ENCODE data around the gene TMEM117.

The TMEM117 gene

DNA sequence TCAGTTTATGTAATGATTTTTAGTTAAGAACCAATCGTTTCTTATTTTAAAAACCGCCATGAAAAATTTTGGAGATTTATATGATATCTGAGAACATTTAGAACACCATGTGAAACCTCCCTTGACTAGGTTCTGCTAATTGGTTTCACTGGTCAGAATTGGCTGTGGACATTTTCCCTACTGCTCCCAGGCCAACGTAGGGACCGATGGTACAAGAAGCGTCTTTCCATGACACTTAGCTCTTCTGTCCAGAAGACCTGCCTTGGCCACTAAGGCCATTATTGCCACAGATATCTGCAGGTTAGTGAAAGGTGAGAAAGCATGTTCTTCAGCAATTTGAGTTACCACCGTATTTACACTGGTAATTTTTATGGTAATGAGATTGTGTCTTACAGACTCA is 424.0 kb downstream of the TMEM117 start:
- in situ Hi-C loops (cut with HindIII; ENCODE audit: low sequenced_read_pairs): no loop called here

DNA sequence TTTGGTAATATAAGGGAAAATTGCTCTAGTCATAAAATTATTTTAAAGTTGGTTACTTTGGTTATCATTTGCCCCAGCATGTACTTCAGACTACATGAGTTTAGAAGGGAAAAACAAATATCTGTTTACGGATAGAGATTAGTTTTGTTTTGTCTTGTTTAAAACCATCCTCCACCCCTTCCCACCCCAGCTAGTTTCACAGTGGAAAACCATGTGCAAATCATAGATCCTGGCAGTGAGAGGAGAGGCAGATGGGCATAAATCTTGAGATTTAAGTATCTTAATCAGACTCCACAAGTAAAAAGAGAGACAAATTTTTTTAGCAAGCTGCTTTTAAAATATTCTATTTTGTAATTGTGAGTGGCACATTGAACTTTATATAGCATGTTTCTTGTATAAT is 424.7 kb downstream of the TMEM117 start:
- in situ Hi-C loops (cut with HindIII; ENCODE audit: low sequenced_read_pairs): no loop called here

DNA sequence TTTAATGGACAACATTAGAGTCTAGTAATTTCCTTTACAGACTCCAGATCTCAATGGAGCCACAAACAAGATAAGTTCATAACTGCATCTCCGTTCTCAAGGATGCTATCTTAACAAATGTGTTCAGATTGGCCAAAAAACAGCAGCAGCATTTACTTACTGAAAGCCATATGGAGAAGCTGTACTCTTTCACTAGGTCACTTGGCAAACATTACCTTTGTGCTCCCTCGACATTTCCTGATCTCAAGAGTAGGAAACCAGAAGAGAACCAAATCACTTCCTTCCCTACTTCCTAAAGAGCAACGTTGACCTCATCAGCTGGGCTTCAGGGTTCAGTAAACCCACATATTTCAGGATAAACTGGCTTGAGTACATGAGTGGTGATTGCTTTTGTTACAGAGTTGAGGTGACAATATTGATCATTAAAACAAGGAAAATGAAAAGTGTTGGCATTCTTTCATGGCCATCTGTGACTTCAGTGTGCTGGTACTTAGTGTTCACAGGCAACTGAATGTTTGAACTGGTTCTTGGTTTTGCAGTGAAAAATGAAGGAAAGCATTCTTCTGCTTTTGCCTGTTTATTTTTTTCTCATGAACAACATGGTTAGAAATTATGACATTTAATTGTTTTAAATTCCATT is 449.6 kb downstream of the TMEM117 start:
- in situ Hi-C loops (cut with HindIII; ENCODE audit: low sequenced_read_pairs): no loop called here

DNA sequence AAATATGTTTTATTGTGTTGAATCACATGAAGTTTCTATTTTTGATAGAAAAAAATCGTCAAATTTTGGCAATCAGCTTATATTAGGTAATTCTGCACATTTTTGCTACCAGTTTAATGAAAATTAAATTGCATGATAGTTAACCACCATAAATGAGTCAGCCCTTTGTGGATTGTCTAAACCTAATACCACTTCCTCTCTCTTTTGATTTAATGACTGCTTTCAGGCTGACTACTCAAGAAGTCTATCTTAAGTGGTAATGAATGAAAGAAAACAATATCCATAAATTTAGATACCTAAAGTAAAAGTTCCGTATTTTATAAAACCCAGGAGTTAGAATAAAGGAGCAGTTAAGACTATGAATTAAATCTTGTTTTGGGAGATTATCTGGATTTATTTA is 450.5 kb downstream of the TMEM117 start:
- in situ Hi-C loops (cut with HindIII; ENCODE audit: low sequenced_read_pairs): no loop called here

DNA sequence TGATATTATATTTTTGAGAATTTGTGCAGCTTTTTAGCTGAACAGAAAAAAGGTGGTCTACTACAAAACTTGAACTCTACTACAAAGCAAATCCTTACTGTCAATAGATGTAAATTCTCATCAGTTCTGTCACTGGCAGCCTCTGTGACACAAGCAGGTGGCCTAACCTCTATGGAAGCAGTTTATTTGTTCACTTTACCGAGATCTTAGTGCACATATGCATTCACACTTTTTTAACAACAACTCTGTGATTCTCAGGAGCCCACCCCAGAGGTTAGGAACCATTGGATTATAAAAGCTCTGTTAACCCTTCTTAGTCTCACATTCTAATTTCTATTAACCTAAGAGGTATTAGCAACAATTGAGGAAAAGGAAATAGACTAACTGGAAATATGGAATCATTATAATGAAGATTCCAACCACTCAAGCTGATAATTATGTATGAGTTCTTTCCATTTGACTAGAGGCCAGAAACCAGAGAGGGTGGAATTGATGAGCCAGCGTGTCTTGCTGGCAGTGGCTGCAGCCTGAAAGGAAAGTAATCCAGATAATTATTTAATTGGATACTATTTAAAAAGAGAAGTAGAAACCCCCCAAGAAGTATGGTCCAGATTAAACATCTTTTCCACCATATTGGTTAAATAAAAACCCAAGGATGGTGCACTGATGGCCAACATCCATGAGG is 451.1 kb downstream of the TMEM117 start:
- in situ Hi-C loops (cut with HindIII; ENCODE audit: low sequenced_read_pairs): no loop called here

DNA sequence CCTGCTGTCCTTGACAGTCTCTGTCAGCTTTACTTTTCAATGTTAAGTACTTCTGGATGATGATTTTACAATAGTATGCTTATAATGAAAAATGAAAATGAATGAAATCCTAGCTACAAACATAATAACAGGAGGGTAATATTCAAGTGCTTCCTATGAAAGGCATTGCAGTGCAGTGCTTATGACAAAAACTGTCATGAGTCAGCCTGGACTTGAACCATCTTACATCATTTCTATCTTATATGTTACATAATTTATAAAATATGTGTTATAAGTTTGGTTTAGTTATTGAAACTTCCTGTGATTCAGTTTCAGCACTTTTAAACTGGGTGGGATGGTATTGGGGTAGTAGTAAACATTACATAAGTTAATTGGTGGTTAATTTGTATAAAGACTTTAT is 451.7 kb downstream of the TMEM117 start:
- in situ Hi-C loops (cut with HindIII; ENCODE audit: low sequenced_read_pairs): no loop called here

DNA sequence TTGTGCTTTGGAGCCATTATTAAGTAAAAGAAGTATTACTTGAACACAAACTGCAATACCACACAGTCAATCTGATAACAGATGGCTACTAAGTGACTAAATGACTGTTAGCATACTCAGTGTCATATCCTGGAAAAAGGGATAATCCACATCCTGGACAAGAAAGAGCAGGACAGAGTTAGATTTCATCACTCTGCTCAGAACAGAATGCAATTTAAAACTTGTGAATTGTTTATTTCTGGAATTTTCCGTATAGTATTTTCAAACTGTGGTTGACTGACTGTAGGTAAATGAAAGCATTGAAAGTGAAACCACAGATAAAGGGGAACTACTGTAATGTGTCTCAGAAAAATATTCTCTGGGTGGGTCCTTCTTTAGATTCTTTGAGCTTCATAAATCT is 458.8 kb downstream of the TMEM117 start:
- in situ Hi-C loops (cut with HindIII; ENCODE audit: low sequenced_read_pairs): no loop called here

DNA sequence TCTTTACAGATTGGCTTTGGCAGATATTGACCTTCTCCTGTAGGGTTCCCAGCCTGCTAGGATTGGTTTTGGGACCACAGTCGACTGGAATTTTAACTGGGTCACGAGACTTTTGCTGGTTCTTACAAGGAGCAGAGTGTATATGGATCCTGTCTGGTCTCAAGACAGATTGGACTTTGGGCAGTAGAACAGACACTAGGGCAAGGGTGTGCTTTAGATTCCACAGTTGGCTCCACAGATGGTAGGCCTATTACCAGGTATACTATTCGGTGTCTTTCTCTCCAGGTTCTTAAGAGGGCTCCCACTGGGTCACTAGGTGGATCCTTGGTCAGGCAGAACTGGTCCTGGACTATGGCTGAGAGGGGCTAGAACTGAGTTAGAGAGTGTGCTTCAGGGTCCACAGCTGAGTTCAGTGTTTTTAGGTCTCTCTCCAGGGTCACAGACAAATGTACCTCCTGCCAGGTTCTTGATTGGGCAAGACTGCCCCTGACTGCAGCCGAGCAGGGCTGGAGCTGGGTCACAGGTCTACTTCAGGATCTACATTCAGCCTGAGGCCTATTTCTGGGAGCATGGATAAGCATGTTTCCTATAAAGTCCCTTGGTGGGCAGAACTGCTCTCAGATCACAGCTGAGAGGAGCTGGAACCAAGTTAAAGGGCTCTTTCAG is 460.2 kb downstream of the TMEM117 start:
- in situ Hi-C loops (cut with HindIII; ENCODE audit: low sequenced_read_pairs): no loop called here

DNA sequence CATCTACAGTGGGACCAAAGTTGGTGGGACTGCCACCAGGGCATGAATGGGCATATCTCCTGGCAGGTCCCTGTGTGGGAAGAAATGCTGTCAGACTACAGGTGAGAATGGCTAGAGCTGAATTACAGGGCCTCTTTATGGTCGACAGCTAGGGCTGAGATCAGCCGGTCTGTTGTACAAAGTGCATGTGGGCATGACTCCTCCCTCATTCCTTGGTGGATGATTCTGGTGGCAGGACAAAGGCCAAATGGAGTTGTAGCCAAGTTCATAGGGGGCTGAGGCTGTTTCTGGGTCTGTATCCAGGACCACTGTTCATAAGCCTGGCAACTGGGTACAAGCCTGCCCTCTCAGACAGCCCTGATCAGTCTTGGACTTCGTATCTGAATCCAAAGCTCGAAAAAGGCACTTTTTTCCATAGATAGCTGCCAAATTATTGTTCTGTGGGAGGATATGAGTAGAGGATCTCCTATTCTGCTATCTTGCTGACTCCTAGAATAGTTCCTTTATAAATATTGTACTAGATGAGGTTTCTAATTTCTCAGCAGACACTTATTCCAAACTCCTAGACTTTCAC is 460.8 kb downstream of the TMEM117 start:
- in situ Hi-C loops (cut with HindIII; ENCODE audit: low sequenced_read_pairs): no loop called here

DNA sequence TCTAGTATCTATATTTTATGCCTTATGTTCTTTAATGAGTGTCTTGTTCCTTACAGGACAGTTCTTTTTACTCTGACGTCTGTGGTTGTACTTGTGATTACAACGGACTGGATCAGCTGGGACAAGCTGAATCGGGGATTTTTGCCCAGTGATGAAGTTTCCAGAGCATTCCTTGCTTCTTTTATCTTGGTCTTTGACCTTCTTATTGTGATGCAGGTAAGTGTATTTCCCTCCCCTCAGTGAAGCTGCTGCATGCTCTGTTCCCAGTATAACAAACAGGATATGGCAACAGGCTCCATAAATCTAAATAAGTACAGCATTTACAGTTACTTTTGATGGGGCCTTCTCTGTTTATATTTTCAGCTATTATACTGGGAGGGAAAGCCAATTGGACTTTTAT is 463.6 kb downstream of the TMEM117 start:
- in situ Hi-C loops (cut with HindIII; ENCODE audit: low sequenced_read_pairs): no loop called here

DNA sequence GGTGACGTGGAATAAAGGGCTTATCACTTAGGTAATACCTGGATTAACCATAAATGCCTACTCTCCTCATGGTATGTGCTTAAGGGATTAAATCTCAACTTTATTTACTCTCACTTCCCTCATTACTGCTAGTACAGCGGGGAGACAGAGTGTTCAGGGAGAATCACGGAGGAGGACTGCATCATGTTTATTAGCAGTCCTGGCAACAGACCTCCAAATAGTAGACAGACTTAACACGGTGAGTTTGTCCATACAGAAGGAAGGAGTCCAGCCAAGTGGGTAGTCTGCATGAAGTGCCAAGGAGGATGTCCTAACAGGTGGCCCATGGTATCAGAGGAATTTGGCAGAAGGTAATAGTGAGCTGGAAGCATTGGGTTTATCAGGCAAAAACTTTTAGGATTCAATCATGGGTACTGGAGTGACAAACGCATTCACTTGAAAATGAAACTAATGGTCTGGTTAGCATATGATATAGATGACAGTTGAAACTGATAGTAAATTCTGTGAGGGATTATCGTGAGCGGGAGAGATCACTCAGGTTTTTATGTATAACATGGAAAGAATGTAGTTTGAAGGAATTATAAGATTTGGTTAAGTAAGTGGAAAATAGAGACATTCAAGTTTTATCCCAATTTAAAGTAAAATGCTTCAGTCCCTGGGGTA is 471.8 kb downstream of the TMEM117 start:
- in situ Hi-C loops (cut with HindIII; ENCODE audit: low sequenced_read_pairs): no loop called here

DNA sequence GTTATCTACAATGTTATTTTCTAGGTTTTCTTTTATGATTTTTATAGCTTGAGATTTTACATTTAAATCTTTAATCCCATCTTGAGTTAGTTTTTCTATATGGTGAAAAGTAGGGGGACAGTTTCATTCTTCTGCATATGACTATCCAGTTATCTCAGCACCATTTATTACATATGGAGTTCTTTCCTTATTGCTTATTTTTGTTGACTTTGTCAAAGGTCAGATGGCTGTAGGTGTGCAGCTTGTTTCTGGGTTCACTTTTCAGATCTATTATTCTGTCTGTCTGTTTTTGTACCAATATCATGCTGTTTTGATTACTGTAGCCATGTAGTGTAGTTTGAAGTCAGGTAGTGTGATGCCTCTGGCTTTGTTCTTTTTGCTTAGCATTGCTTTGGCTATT is 477.3 kb downstream of the TMEM117 start:
- in situ Hi-C loops (cut with HindIII; ENCODE audit: low sequenced_read_pairs): no loop called here

DNA sequence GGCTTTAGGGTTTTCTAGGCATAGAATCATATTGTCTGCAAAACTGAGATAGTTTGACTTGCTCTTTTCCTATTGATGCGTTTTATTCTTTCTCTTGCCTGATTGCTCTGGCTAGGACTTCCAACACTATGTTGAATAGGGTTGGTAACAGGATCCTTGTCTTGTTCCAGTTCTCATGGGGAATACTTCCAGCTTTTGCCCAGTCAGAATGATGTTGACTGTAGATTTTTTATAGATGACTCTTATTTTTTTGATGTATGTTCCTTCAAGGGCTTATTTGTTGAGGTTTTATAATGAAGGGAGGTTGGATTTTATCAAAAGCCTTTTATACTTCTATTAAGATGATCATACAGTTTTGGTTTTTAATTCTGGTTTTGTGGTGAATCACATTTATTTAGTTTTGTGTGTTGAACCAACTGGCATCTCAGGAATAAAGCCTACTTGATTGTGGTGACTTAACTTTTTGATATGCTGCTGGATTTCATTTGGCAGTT is 478.2 kb downstream of the TMEM117 start:
- in situ Hi-C loops (cut with HindIII; ENCODE audit: low sequenced_read_pairs): no loop called here

DNA sequence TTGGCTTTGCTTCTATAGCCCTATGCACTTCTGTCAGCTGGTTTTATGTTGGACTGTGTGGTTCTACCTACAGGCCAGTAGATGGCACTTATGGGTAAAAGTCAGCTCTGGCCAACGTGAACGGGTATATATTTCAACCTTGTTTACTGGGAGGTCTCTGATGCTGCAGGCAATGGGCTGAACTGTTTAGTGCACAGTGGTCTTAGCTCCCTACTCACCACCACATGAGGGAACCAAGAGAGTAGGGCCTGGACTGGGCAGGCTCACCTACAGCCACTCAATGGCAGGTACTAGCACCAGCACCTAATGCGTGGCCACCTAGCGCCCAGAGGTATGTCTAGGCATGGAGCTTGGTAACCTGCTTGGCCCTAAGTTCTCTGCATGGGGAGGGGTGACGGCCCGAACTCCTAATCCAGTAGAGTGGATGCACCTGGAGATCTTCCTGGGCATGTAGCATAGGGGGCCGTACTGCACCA is 481.8 kb downstream of the TMEM117 start:
- in situ Hi-C loops (cut with HindIII; ENCODE audit: low sequenced_read_pairs): no loop called here

DNA sequence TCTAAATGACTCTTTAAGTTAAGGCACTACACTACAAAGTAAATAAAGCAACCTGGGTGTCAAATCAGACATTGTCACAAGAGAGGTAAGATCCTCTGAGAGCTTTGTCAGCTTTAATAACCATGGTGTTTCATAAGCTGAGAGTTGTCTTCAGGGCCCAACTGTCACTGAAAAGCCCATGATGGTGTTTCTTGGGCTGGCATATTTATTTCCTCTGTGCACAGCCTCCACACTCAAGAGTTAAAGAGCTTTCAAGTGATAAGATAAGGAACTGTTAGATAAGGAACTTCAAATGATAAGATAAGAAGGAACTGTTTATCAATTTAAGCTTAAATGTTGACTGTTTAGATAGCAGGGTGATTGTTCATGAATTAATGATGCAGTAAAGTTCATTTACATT is 495.4 kb downstream of the TMEM117 start:
- in situ Hi-C loops (cut with HindIII; ENCODE audit: low sequenced_read_pairs): no loop called here

DNA sequence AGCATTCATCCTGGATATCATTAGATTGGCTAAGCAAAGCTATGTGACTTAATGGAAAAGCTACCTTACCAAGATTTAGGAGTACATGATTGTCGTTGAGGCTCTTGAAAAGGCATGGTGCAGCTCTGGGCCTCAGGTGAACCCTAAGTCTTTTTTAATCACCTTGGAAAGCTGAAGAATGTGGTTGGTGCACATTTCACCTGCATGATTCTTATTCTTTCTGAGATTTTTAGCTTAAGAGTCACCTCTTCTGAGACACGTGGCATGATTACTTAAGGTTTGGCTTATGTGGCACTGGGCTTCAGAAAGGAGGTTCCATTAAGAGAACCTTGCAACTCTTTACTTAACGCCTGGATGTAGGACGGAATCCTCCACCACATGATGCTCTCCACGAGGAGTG is 498.5 kb downstream of the TMEM117 start:
- in situ Hi-C loops (cut with HindIII; ENCODE audit: low sequenced_read_pairs): no loop called here

DNA sequence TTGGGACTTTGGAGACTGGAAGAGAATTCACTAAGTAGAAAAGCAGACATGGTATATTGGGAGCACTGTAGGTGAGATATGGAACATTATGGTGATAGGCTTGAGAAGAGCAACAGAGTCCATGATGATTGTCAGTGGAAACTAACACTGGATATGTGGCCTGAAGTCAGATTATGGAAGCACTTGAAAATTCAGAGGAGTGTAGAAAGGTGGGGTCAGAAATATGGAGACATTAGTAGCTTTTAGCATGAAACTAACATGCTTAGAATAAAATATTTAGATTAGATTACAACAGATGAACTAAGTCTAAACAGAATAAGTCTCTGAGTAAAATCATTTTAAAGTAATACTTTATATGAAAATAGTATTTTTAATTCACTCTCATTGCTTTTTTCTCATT is 499.1 kb downstream of the TMEM117 start:
- in situ Hi-C loops (cut with HindIII; ENCODE audit: low sequenced_read_pairs): no loop called here

DNA sequence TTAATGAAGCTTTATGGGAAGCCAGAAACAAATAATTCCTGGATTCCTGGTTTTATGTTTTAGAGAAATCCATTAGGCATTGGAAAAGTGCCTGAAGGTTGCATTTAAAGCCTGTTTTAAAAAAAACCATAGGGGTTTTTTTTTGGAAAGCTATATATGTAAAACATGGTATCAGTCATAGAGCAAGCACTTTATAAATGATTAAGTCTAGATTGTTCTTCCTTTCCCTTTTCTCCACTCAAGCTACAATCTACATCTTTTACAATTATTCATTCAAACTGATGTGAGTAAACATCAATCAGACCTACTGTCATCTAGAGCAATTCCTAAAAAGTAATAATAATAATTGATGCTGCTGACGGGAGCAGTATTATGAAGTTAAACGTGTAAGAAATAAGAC is 500.7 kb downstream of the TMEM117 start:
- in situ Hi-C loops (cut with HindIII; ENCODE audit: low sequenced_read_pairs): no loop called here

DNA sequence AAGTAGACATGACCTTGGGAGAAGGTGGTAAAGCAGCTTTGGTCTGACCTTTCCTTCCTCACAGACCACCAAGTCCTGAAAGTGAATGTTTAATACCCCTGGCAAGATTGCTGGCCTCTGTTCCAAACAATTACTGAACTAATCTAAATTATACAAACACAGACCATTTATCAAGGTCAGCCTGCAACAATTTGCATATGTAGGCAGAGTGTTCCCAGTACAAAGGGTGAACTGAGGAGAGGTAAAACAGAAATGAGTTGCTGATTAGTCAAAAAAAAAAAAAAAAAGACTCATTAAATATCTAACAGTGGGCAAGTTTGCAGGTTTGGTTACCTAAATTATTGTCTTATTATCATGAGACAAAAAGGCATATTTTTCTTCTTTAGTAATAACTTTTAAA is 506.5 kb downstream of the TMEM117 start:
- in situ Hi-C loops (cut with HindIII; ENCODE audit: low sequenced_read_pairs): no loop called here

DNA sequence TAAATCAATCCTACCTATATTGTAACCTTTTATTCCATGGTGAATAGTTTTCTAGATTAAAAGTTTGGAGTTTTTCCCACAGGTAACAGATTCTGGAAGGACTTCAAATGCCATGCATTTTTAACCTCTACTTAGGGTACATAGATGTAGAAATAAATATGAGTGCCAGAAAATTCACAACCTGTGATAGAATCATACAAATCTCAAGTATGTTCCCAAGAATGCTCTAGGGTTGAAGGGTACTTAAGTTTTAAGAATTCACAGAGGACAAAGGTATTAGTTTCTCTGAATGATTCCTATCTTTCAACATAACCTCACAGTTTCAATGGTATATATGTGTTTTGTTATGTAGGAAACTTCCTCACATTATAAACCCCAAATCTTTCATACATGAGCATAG is 511.3 kb downstream of the TMEM117 start:
- in situ Hi-C loops (cut with HindIII; ENCODE audit: low sequenced_read_pairs): no loop called here

DNA sequence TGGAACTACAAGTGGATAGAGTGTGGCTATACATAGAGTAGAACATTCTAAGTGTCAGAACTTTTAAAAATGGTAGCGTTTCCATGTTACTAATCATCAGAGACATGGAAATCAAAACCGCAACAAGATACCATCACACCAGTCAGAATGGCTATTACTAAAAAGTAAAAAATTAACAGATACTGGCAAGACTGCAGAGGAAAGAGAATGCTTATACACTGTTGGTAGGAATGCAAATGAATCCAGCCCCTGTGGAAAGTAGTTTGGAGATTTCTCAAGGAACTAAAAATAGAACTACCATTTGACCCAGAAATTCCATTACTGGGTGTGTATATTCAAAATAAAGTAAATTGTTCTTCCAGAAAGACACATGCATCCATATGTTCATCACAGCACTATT is 521.6 kb downstream of the TMEM117 start:
- in situ Hi-C loops (cut with HindIII; ENCODE audit: low sequenced_read_pairs): no loop called here
